Stimulated activated CD4-positive, alpha-beta T cell treated with anti-CD3 and anti-CD28 coated beads, Interleukin-2, amount 100 ng/mL, for 48 hours (primary cell): ENCODE measurements around the gene EEFSEC.

Experiments used
- DNase-seq, 2 donors: peaks; one replicate each; pipeline ENCODE4 v3.0.0-alpha.2; 2020

Gene EEFSEC

GRCh38 chr3:128153156-128154041 is at the start of gene EEFSEC:
EEFSEC (plus strand) TSS chr3:128153481; CDS start chr3:128153508, 27 bp downstream.
- peak; percentile 88 to 89 for DNase-seq

- DNase-seq = no peak
These were observed 45.4 kb upstream of the EEFSEC start for GRCh38 chr3:128107834-128108233.

GRCh38 chr3:128111147-128111546 is 42.1 kb upstream of the EEFSEC start:
- DNase-seq = no peak

GRCh38 chr3:128112357-128112968 is 40.8 kb upstream of the EEFSEC start:
- DNase-seq = peak; percentile 23 to 30

- no peak for DNase-seq
These were observed 39.2 kb upstream of the EEFSEC start for GRCh38 chr3:128113817-128114794.

- no peak for DNase-seq
These were observed 31.3 kb upstream of the EEFSEC start for GRCh38 chr3:128122013-128122412.

- DNase-seq = no peak
These were observed 30.1 kb upstream of the EEFSEC start for GRCh38 chr3:128123156-128123537.

- DNase-seq = peak; percentile 93 to 94
These were observed 29.5 kb upstream of the EEFSEC start, which contains the start of gene RUVBL1 for GRCh38 chr3:128123538-128124368. RUVBL1 (minus strand) TSS chr3:128123812; CDS start chr3:128123724, 88 bp downstream.

GRCh38 chr3:128127236-128127635 is 26.0 kb upstream of the EEFSEC start:
- DNase-seq = no peak

- DNase-seq = no peak
These were observed 25.0 kb upstream of the EEFSEC start for GRCh38 chr3:128128251-128128650.

- DNase-seq = no peak
These were observed 21.2 kb upstream of the EEFSEC start for GRCh38 chr3:128131897-128132646.

- DNase-seq = no peak
These were observed 19.9 kb upstream of the EEFSEC start for GRCh38 chr3:128133273-128133883.

GRCh38 chr3:128143496-128143895 is 9.8 kb upstream of the EEFSEC start:
- no peak for DNase-seq

- DNase-seq = no peak
These were observed 8.6 kb upstream of the EEFSEC start for GRCh38 chr3:128144512-128145187.

GRCh38 chr3:128145279-128145678 is 8.0 kb upstream of the EEFSEC start:
- DNase-seq = no peak

- DNase-seq = no peak
These were observed 7.1 kb upstream of the EEFSEC start for GRCh38 chr3:128146201-128146600.

GRCh38 chr3:128149650-128150049 is 3.6 kb upstream of the EEFSEC start:
- no peak for DNase-seq

- DNase-seq = no peak
These were observed 1.5 kb upstream of the EEFSEC start for GRCh38 chr3:128151758-128152274.

- DNase-seq = no peak
These were observed 694 bp upstream of the EEFSEC start for GRCh38 chr3:128152419-128153155.
